ENCODE measurements around the gene JARID2.
"Not testable (repeated sequence)": the region's sequence is repeated elsewhere in the genome, so short reads cannot be mapped to it uniquely, and the experiment has no call there.

Gene JARID2

DNA sequence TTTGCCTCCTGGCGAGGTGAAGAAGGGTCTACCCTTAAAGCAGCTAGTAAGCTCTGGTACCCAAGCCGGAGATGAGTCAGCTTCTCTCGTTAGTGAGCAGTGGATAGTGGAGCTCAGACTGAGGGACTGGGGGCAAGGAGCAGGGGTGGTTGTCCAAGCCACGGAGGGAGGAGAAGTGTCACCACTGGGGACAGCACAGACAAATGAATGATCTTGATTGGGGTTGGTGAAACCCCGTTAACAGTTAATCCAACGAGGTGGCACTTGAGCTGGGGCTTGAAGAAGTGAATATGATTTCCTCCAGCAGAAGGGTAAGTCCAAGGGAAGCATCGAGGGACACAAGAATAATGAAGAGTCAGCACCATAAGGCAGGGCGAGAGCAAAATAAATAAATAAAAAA, 43.0 kb downstream of the JARID2 start:
- POLR2A ChIA-PET, result interaction anchor here (0.8 kb wide), 1 partner anchor 61 kb away, joined by 3 read pairs; no protein-coding TSS in a partner anchor
- peaks cover 20 to 78% (median 50%) of the 10 kb centered on the region in 4 experiments for H3K4me1 ChIP-seq (ENCODE audit: control extremely low read depth in 1 of 4, control insufficient read depth in 4 of 4, insufficient read depth in 4 of 4, low read length in 3 of 4)
- DNase-seq, result peak in 1 of 3 donors; percentile 69
- CTCF ChIA-PET, result interaction anchor here (0.7 to 3.0 kb wide), 9 partner anchors 10 to 1141 kb away, joined by 3 to 13 read pairs (median 3); no protein-coding TSS in a partner anchor
- peaks cover 0 to 6% (median 0%) of the 10 kb centered on the region in 4 experiments for H3K36me3 ChIP-seq (ENCODE audit: control insufficient read depth in 4 of 4, insufficient read depth in 4 of 4, low read length in 3 of 4)
- H3K27ac ChIP-seq (ENCODE audit: insufficient read depth in 1 of 2, low read depth in 1 of 2, low read length in 2 of 2, poor library complexity in 1 of 2, severe bottlenecking in 2 of 2), result peak overlapping the region in 1 of 2 experiments; percentile 18
- peak overlapping the region in 1 of 7 experiments; percentile 11 for H3K4me3 ChIP-seq (ENCODE audit: control insufficient read depth in 1 of 7, extremely low read depth in 1 of 7, insufficient read depth in 4 of 7, low read depth in 2 of 7, low read length in 6 of 7)
- 58% methylated on average over 6 of the region's 8 CpGs for WGBS (ENCODE audit: insufficient coverage)
- no peaks in the 10 kb centered on the region for H3K9me3 ChIP-seq (ENCODE audit: control extremely low read depth in 1 of 5, control insufficient read depth in 4 of 5, insufficient read depth in 2 of 5, low read depth in 1 of 5, low read length in 4 of 5)
- H3K27me3 ChIP-seq (replicated peaks in 2 of 5; ENCODE audit: control insufficient read depth in 4 of 5, insufficient read depth in 5 of 5, low read length in 4 of 5), result no peaks in the 10 kb centered on the region

GRCh38 chr6:15289456-15289855, 43.6 kb downstream of the JARID2 start:
- DNase-seq; H3K4me3 ChIP-seq (ENCODE audit: control insufficient read depth in 1 of 7, extremely low read depth in 1 of 7, insufficient read depth in 4 of 7, low read depth in 2 of 7, low read length in 6 of 7); H3K9me3 ChIP-seq (ENCODE audit: control extremely low read depth in 1 of 5, control insufficient read depth in 4 of 5, insufficient read depth in 2 of 5, low read depth in 1 of 5, low read length in 4 of 5); H3K36me3 ChIP-seq (ENCODE audit: control insufficient read depth in 4 of 4, insufficient read depth in 4 of 4, low read length in 3 of 4); H3K27ac ChIP-seq (ENCODE audit: insufficient read depth in 1 of 2, low read depth in 1 of 2, low read length in 2 of 2, poor library complexity in 1 of 2, severe bottlenecking in 2 of 2); POLR2A ChIA-PET; H3K27me3 ChIP-seq (replicated peaks in 2 of 5; ENCODE audit: control insufficient read depth in 4 of 5, insufficient read depth in 5 of 5, low read length in 4 of 5): not testable (repeated sequence)
- H3K4me1 ChIP-seq (ENCODE audit: control extremely low read depth in 1 of 4, control insufficient read depth in 4 of 4, insufficient read depth in 4 of 4, low read length in 3 of 4), result peaks cover 20 to 79% (median 54%) of the 10 kb centered on the region in 4 experiments
- CTCF ChIA-PET, result interaction anchor here (0.8 to 3.0 kb wide), 7 partner anchors 9 to 1141 kb away, joined by 3 to 10 read pairs (median 3); no protein-coding TSS in a partner anchor
- 83% methylated on average over 4 of the region's 7 CpGs for WGBS (ENCODE audit: insufficient coverage)

- H3K27me3 ChIP-seq (replicated peaks in 2 of 5; ENCODE audit: control insufficient read depth in 4 of 5, insufficient read depth in 5 of 5, low read length in 4 of 5), result no peaks in the 10 kb centered on the region
- no peaks in the 10 kb centered on the region for H3K9me3 ChIP-seq (ENCODE audit: control extremely low read depth in 1 of 5, control insufficient read depth in 4 of 5, insufficient read depth in 2 of 5, low read depth in 1 of 5, low read length in 4 of 5)
- WGBS (ENCODE audit: insufficient coverage), result 100% methylated on average over 1 of the region's 2 CpGs
- H3K36me3 ChIP-seq (ENCODE audit: control insufficient read depth in 4 of 4, insufficient read depth in 4 of 4, low read length in 3 of 4), result peaks cover 0 to 6% (median 0%) of the 10 kb centered on the region in 4 experiments
- no peak overlapping the region for H3K4me3 ChIP-seq (ENCODE audit: control insufficient read depth in 1 of 7, extremely low read depth in 1 of 7, insufficient read depth in 4 of 7, low read depth in 2 of 7, low read length in 6 of 7)
- CTCF ChIA-PET, result interaction anchor here (0.7 to 3.0 kb wide), 6 partner anchors 9 to 150 kb away, joined by 3 to 10 read pairs (median 4); no protein-coding TSS in a partner anchor
- DNase-seq, result no peak
- no peak overlapping the region for H3K27ac ChIP-seq (ENCODE audit: insufficient read depth in 1 of 2, low read depth in 1 of 2, low read length in 2 of 2, poor library complexity in 1 of 2, severe bottlenecking in 2 of 2)
- POLR2A ChIA-PET, result no interaction called here
- peaks cover 20 to 76% (median 53%) of the 10 kb centered on the region in 4 experiments for H3K4me1 ChIP-seq (ENCODE audit: control extremely low read depth in 1 of 4, control insufficient read depth in 4 of 4, insufficient read depth in 4 of 4, low read length in 3 of 4)
Observed at GRCh38 chr6:15290067-15290680, 44.3 kb downstream of the JARID2 start.

- POLR2A ChIA-PET, result interaction anchor here (0.6 kb wide), 1 partner anchor 27 kb away, joined by 5 read pairs; no protein-coding TSS in a partner anchor
- Histone ChIP-seq H3K36me3 (ENCODE audit: control insufficient read depth in 4 of 4, insufficient read depth in 4 of 4, low read length in 3 of 4) (peaks cover 0 to 6% (median 0%) of the 10 kb centered on the region in 4 experiments), H3K27me3 (replicated peaks in 2 of 5; ENCODE audit: control insufficient read depth in 4 of 5, insufficient read depth in 5 of 5, low read length in 4 of 5) (no peaks in the 10 kb centered on the region), H3K27ac (ENCODE audit: insufficient read depth in 1 of 2, low read depth in 1 of 2, low read length in 2 of 2, poor library complexity in 1 of 2, severe bottlenecking in 2 of 2) (peak overlapping the region in 1 of 2 experiments; percentile 4), H3K4me1 (ENCODE audit: control extremely low read depth in 1 of 4, control insufficient read depth in 4 of 4, insufficient read depth in 4 of 4, low read length in 3 of 4) (peaks cover 24 to 76% (median 56%) of the 10 kb centered on the region in 4 experiments), H3K9me3 (ENCODE audit: control extremely low read depth in 1 of 5, control insufficient read depth in 4 of 5, insufficient read depth in 2 of 5, low read depth in 1 of 5, low read length in 4 of 5) (no peaks in the 10 kb centered on the region), H3K4me3 (ENCODE audit: control insufficient read depth in 1 of 7, extremely low read depth in 1 of 7, insufficient read depth in 4 of 7, low read depth in 2 of 7, low read length in 6 of 7) (no peak overlapping the region)
- DNase-seq, result no peak
- WGBS (ENCODE audit: insufficient coverage), result 93% methylated on average over 9 of the region's 13 CpGs
- CTCF ChIA-PET, result interaction anchor here (1.5 kb wide), 1 partner anchor 18 kb away, joined by 4 read pairs; no protein-coding TSS in a partner anchor
Observed at GRCh38 chr6:15290962-15291704, 45.3 kb downstream of the JARID2 start.

GRCh38 chr6:15292721-15293302, 46.9 kb downstream of the JARID2 start:
- peak overlapping the region in 1 of 2 experiments; percentile 49 for H3K27ac ChIP-seq (ENCODE audit: insufficient read depth in 1 of 2, low read depth in 1 of 2, low read length in 2 of 2, poor library complexity in 1 of 2, severe bottlenecking in 2 of 2)
- CTCF ChIA-PET, result interaction anchor here (1.2 to 1.3 kb wide), 2 partner anchors 11 to 26 kb away, joined by 3 read pairs; no protein-coding TSS in a partner anchor
- POLR2A ChIA-PET, result no interaction called here
- 94% methylated on average over 5 of the region's 7 CpGs for WGBS (ENCODE audit: insufficient coverage)
- no peak for DNase-seq
- no peak overlapping the region for H3K4me3 ChIP-seq (ENCODE audit: control insufficient read depth in 1 of 7, extremely low read depth in 1 of 7, insufficient read depth in 4 of 7, low read depth in 2 of 7, low read length in 6 of 7)
- peaks cover 37 to 79% (median 62%) of the 10 kb centered on the region in 4 experiments for H3K4me1 ChIP-seq (ENCODE audit: control extremely low read depth in 1 of 4, control insufficient read depth in 4 of 4, insufficient read depth in 4 of 4, low read length in 3 of 4)
- H3K9me3 ChIP-seq (ENCODE audit: control extremely low read depth in 1 of 5, control insufficient read depth in 4 of 5, insufficient read depth in 2 of 5, low read depth in 1 of 5, low read length in 4 of 5), result no peaks in the 10 kb centered on the region
- peaks cover 0 to 6% (median 0%) of the 10 kb centered on the region in 4 experiments for H3K36me3 ChIP-seq (ENCODE audit: control insufficient read depth in 4 of 4, insufficient read depth in 4 of 4, low read length in 3 of 4)
- no peaks in the 10 kb centered on the region for H3K27me3 ChIP-seq (replicated peaks in 2 of 5; ENCODE audit: control insufficient read depth in 4 of 5, insufficient read depth in 5 of 5, low read length in 4 of 5)

- Histone ChIP-seq H3K9me3 (ENCODE audit: control extremely low read depth in 1 of 5, control insufficient read depth in 4 of 5, insufficient read depth in 2 of 5, low read depth in 1 of 5, low read length in 4 of 5) (no peaks in the 10 kb centered on the region), H3K27me3 (replicated peaks in 2 of 5; ENCODE audit: control insufficient read depth in 4 of 5, insufficient read depth in 5 of 5, low read length in 4 of 5) (no peaks in the 10 kb centered on the region), H3K36me3 (ENCODE audit: control insufficient read depth in 4 of 4, insufficient read depth in 4 of 4, low read length in 3 of 4) (peaks cover 0 to 6% (median 0%) of the 10 kb centered on the region in 4 experiments), H3K27ac (ENCODE audit: insufficient read depth in 1 of 2, low read depth in 1 of 2, low read length in 2 of 2, poor library complexity in 1 of 2, severe bottlenecking in 2 of 2) (peak overlapping the region in 1 of 2 experiments; percentile 49), H3K4me3 (ENCODE audit: control insufficient read depth in 1 of 7, extremely low read depth in 1 of 7, insufficient read depth in 4 of 7, low read depth in 2 of 7, low read length in 6 of 7) (no peak overlapping the region), H3K4me1 (ENCODE audit: control extremely low read depth in 1 of 4, control insufficient read depth in 4 of 4, insufficient read depth in 4 of 4, low read length in 3 of 4) (peaks cover 35 to 79% (median 63%) of the 10 kb centered on the region in 4 experiments)
- POLR2A ChIA-PET, result no interaction called here
- CTCF ChIA-PET, result no interaction called here
- 67% methylated on average over 1 of the region's 2 CpGs for WGBS (ENCODE audit: insufficient coverage)
- no peak for DNase-seq
Observed at GRCh38 chr6:15293674-15294073, 47.8 kb downstream of the JARID2 start.

All from common myeloid progenitor, CD34-positive (primary cell).